Stimulated activated naive CD8-positive, alpha-beta T cell treated with anti-CD3 and anti-CD28 coated beads, Interleukin-15, amount 100 ng/mL, for 72 hours (primary cell): Measurements from ENCODE around the gene PNPLA7.

Experiments used
- ATAC-seq: fragments of 150-1000 bp; cut with Tn5 transposase; 2 replicates; pipeline ENCODE4 v1.10.0; 2021; ENCODE audit warnings: mild to moderate bottlenecking, moderate library complexity
- DNase-seq, 2 donors: peaks; one replicate each; pipeline ENCODE4 v3.0.0; 2021 to 2022
- H3K27ac Mint-ChIP-seq, 2 donors: one replicate each; pipeline ENCODE4 v1.8.0; 2022; ENCODE audit warnings: mild to moderate bottlenecking in 2 of 2, mixed read lengths in 2 of 2, moderate library complexity in 2 of 2
- H3K27me3 Mint-ChIP-seq: one replicate; pipeline ENCODE4 v1.8.0; 2022; ENCODE audit warnings: mixed read lengths
- H3K4me1 Mint-ChIP-seq: one replicate; pipeline ENCODE4 v1.8.0; 2022; ENCODE audit warnings: mild to moderate bottlenecking, mixed read lengths
- H3K4me3 Mint-ChIP-seq, 2 donors: one replicate each; pipeline ENCODE4 v1.8.0; 2022; ENCODE audit warnings: mild to moderate bottlenecking in 2 of 2, mixed read lengths in 2 of 2, moderate library complexity in 1 of 2
- H3K9me3 Mint-ChIP-seq, 2 donors: one replicate each; pipeline ENCODE4 v1.8.0; 2022; ENCODE audit warnings: mixed read lengths in 2 of 2

PNPLA7 gene

DNA sequence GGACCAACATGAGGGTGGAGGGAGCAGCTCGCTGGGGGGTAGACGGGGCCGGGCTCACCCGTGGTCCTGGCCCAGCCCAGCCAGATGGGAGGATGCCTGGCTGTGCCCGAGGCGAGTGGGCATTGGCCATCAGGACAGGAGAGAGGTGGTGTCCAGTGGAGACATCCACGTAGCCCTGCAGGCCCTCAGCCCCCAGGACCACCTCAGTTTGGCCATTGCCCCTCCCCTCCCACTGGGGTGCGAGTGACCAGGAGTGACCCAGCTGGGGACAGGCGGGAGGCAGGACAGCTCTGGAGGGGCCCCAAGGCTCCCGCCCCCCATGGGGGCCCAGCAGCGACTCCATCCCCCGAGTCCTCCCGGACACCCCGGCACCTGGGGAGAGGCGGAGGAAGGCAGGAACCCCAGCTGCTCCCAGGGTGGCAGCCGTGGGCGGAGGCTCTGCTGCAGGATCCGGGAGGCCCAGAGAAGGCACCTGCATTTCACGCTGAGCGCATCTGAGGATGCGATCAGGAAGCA lies 118.7 kb downstream of the PNPLA7 start:
- Mint-ChIP-seq H3K27me3 (no peaks in the 10 kb centered on the region), H3K27ac (no peak overlapping the region), H3K4me3 (no peak overlapping the region), H3K9me3 (no peaks in the 10 kb centered on the region), H3K4me1 (peaks cover 5% of the 10 kb centered on the region)
- DNase-seq, result no peak
- ATAC-seq, result no peak

DNA sequence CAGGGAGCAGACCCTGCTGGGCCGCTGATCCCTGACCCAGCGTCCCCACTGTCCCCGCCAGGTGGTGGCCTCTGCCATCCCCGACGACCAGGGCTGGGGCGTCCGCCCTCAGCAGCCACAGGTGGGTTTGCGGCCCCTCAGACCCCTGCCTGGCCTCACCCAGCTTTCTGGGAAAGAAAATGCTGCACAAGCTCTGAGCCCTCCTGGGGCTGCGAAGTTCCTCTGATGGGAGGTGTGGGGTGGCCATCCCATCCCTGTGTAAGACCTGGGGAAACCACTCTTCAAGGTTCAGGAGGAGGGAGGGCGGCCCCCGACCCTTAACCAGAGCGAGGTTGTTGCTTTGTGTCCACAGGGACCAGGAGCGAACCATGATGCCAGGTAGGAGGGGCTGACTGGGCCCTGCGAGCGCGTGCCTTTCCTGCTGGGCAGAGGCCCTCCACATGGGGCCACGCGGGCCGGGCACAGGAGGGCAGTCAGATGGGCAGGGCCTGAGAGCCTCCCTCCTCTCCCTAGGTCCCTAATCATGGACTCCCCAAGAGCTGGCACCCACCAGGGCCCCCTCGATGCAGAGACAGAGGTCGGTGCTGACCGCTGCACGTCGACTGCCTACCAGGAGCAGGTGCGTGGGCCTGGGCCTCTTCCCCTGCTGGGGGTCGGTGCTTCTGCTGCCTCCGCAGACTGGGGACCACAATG lies 119.3 kb downstream of the PNPLA7 start:
- no peak for ATAC-seq
- no peak for DNase-seq
- Mint-ChIP-seq H3K27me3 (no peaks in the 10 kb centered on the region), H3K9me3 (no peaks in the 10 kb centered on the region), H3K4me1 (peaks cover 5% of the 10 kb centered on the region), H3K27ac (no peak overlapping the region), H3K4me3 (no peak overlapping the region)

DNA sequence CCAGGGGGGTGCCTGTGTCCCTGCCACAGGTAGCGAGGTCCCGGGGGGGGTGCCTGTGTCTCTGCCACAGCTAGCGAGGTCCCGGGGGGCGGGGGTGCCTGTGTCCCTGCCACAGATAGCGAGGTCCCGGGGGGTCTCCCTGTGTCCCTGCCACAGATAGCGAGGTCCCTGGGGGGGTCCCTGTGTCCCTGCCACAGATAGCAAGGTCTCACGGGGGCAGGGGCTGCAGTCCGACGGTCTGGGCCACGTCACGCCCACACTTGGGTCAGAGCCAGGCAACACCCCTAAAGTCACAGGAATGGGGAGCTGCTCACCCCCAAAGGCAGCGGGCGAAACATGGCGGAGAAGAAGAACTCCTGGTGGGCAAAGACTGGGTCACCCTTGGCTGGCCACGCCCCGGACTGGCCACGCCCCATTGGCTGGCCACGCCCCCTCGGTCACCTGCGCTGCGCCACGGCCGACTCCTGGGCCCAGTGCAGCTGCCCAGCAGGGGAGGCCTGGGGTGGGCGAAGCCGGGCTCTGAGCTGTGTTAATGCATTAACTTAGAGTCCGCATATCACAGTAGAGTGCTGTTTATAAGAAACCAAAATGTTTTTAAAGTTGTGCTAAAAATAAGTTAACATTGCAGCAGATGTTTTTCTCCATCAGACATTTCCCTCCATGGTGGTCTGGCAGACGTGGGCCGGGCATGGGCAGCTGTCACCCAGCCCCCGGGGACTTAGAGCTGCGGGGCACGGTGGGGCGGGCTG lies 120.1 kb downstream of the PNPLA7 start:
- Mint-ChIP-seq H3K27ac (no peak overlapping the region), H3K4me3 (no peak overlapping the region), H3K9me3 (no peaks in the 10 kb centered on the region), H3K4me1 (peaks cover 3% of the 10 kb centered on the region), H3K27me3 (no peaks in the 10 kb centered on the region)
- DNase-seq, result no peak
- ATAC-seq, result no peak

DNA sequence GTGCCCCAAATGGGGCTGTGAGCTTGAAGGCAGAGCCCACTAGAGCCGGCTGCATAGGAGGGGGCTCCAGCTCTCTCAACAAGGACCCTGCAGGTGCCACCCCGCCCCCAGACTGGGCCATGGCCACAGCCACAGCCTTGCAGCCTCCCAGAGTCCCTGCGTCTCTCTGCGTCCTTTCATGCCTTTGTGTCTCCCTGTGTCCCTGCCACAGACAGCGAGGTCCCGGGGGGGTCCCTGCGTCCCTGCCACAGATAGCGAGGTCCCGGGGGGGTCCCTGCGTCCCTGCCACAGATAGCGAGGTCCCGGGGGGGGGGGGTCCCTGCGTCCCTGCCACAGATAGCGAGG lies 120.7 kb downstream of the PNPLA7 start:
- ATAC-seq (no peak), DNase-seq (no peak)
- Mint-ChIP-seq H3K4me1 (no peaks in the 10 kb centered on the region), H3K4me3 (no peak overlapping the region), H3K27ac (no peak overlapping the region), H3K9me3 (no peaks in the 10 kb centered on the region), H3K27me3 (no peaks in the 10 kb centered on the region)

DNA sequence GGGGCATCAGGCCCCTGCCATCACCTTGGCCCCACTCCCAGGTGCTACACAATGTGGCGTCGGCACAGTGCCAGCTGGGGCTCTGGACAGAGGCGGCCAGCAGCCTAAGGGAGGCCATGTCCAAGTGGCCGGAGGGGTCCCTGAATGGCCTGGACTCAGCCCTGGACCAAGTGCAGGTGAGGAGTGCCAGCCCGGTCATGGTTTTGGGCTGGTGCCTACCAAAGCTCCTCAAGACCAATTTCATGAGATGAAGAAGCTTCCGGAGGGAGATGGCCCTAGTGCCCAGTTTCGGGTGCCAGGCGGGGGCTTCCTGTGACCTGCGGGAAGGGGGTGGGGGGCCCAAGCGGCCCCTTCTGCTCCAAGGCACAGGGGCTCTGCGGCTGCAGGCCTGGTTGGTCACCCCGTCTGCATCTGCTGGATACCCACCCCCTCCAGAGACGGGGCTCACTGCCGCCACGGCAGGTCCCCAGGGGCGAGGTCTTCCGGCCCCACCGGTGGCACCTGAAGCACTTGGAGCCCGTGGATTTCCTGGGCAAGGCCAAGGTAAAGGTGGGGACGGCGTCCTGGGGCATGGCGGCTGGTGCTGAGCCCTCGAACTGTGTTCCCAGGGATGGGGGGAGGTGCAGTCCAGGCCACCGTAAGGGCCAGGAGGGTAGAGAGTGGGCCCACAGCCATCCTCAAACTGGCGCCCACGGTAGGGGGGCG lies 121.2 kb downstream of the PNPLA7 start:
- no peak for ATAC-seq
- no peak for DNase-seq
- Mint-ChIP-seq H3K4me3 (no peak overlapping the region), H3K9me3 (no peaks in the 10 kb centered on the region), H3K4me1 (no peaks in the 10 kb centered on the region), H3K27ac (no peak overlapping the region), H3K27me3 (no peaks in the 10 kb centered on the region)

DNA sequence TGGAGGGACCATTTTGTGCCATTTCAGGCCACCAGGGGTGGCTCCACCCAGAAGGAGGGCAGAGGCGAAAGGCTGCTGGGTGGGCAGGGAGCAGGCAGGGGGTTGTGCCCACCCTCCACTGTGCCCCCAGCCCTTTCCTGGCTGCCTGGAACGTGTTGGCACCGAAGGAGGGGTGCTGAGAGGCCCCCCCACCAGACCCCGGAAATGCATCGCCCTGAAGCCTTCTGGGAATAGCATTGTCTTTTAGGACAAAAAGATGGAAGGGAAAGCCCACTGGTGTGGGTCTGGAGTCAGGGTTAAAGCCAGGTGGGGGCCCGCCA lies 121.9 kb downstream of the PNPLA7 start:
- H3K4me3 Mint-ChIP-seq, result no peak overlapping the region
- no peak for DNase-seq
- H3K9me3 Mint-ChIP-seq, result no peaks in the 10 kb centered on the region
- H3K4me1 Mint-ChIP-seq, result no peaks in the 10 kb centered on the region
- no peak for ATAC-seq
- H3K27ac Mint-ChIP-seq, result no peak overlapping the region
- no peaks in the 10 kb centered on the region for H3K27me3 Mint-ChIP-seq

DNA sequence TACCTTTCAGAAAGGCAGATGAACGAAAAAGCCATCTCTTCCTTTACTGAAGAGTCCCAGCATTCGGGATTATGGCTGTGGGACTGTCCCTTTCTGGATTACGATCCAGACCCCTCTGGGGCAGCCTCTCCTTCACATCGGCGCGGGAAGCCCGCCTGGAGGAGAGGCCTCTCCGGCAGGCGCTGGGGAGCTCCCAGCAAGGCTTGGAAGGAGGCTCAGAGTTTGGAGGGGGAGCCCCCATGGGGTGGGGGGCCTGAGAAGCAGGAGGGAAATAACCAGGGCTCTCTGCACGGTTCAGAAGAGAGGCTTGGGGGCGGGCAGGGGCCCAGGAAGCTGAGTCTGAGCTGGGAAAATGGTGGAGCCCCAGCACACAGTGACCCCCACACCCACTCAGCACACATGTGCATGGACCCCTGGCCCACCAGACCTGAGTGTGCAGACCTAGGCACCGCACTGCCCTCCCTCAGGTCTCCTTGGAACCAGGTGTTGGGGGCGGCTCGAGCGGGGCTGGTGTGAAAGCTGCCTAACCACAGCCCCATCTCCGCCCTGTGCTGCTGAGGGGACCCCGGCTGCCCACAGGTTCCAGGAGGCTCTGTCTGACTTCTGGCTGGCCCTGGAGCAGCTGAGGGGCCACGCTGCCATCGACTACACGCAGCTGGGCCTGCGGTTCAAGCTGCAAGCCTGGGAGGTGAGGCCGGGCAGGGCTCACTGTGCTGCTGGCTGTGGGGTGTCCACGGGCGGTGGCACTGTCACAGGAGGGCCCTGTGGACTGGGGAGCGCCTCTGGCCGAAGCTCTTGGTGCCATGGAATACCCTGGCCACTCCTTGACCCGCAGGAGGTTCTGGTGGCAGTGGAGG lies 122.5 kb downstream of the PNPLA7 start:
- DNase-seq (no peak), ATAC-seq (no peak)
- H3K9me3 Mint-ChIP-seq, result no peaks in the 10 kb centered on the region
- H3K27me3 Mint-ChIP-seq, result no peaks in the 10 kb centered on the region
- H3K4me1 Mint-ChIP-seq, result no peaks in the 10 kb centered on the region
- no peak overlapping the region for H3K27ac Mint-ChIP-seq
- H3K4me3 Mint-ChIP-seq, result no peak overlapping the region

DNA sequence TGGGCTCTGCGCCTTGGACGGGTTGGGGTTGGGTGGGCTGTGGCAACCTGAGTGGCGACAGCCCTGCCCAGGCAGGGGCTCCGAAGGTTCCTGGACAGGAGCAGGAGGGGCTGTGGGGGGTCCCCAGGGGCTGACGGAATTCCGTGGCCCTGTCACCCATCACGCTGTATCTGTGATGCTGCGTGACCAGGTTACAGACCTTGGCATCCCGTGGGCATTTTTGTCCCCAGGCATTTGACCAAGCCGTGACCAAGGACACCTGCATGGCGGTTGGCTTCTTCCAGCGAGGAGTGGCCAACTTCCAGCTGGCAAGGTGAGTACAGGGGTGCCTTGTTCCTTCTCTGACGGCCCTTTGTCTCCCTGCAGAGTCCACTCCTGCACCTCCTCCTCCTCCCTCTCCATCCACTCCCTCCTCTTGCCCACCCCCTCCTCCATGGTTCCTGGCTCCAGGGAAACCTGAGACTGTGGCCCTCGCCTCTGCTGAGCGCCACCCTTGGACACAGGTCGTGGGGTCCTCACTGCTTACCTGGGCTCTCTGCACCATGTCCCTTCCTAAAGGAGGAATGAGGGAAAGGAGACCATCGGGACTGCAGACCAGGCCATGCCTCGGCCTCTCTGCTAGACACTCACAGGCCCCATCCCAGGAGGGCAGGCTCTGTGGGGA lies 124.1 kb downstream of the PNPLA7 start:
- Mint-ChIP-seq H3K4me1 (peaks cover 6% of the 10 kb centered on the region), H3K27me3 (no peaks in the 10 kb centered on the region), H3K27ac (no peak overlapping the region), H3K9me3 (no peaks in the 10 kb centered on the region), H3K4me3 (no peak overlapping the region)
- ATAC-seq (no peak), DNase-seq (no peak)

DNA sequence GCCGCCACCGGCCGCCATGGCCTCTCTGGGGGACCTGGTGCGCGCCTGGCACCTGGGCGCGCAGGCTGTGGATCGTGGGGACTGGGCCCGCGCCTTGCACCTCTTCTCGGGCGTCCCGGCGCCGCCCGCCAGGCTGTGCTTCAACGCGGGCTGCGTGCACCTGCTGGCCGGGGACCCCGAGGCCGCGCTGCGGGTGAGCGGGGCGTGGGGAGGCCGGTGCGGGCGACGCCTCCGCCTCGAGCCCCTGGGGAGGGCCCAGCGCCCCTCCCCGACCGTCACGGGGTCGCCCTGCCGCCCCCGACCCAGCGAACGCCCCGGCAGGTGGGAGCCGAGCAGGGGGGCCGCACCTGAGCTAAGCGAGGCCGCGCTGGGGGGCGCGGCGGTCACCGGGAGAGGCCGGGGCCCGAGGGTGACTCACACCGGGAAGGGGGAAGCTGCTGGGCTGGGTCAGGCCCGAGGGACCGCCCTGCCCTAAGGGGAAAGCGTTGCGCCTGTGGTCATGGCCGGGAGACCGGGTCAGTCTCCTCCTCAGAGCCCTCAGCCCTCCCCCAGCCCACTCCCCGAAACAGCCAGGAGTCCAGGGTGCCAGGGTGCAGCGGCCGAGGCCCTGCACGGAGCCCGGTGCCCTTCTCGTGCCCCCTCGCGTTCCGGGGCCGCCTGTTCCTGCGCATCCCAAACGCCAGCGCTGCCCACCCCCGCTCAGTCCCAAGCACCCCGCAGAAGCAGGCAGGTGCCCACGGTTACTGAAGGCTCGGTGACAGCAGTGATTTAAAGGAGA lies 126.5 kb downstream of the PNPLA7 start:
- H3K27me3 Mint-ChIP-seq, result no peaks in the 10 kb centered on the region
- peak overlapping the region; percentile 39 to 56 for H3K4me3 Mint-ChIP-seq
- peak; percentile 65 for ATAC-seq
- peaks cover 6% of the 10 kb centered on the region for H3K4me1 Mint-ChIP-seq
- no peaks in the 10 kb centered on the region for H3K9me3 Mint-ChIP-seq
- no peak overlapping the region for H3K27ac Mint-ChIP-seq
- no peak for DNase-seq

DNA sequence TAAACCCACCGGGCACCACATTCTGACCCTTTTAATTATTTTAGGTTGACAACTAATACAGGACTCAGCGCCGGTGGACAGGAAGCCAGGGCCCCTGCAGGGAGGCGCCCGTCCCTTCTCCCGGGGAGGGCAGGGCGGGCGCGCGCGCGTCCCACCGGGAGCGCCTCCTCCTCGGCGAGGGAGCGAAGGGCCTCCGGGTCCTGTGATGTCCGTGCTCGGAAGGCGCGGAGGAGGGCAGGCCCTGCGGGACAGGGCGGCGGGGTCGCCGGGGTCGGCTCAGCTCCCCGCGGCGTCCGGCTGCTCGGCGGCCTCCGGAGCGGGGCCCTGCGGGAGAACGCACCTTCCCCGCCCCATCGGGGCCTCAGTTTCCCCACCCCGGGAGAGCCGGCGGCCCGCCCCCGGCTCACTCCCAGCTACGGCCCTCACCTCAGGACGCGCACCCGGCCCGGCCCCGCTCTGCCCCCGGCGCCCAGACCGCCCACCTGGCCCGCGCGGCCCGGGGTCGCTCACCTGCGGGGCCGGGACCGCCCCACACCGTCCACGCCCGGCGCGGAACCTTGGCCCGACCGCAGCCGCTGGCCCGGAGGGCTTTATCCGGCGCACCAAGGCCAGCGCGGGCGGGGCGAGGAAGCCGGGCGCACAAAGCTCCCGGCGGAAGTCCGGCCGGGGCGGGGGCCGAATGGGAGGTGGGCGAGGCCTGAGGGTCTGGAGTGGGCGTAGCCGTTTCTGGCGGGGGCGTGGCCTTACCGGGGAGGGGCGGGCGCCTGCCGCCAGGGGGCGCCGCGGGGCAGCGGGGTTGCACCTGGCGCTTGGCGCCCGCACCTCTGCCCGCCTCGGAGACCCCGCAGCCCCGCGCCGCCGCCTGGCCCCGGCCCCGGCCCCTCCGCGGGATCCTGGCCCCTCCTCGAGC lies 127.3 kb downstream of the PNPLA7 start, which contains the start of the genes EXD3 and NOXA1:
EXD3 (minus strand) TSS at position 559 of the 910 bp plus-strand sequence. CDS start 27,805 bp downstream, outside the sequence.
NOXA1 (plus strand) TSS at position 790 of the 910 bp plus-strand sequence. CDS start 137 bp downstream, outside the sequence.
- Mint-ChIP-seq H3K9me3 (no peaks in the 10 kb centered on the region), H3K4me3 (peak within 1 kb of the TSS; percentile 88 to 91), H3K4me1 (peaks cover 6% of the 10 kb centered on the region), H3K27me3 (no peaks in the 10 kb centered on the region), H3K27ac (peak within 1 kb of the TSS in 1 of 2 donors; percentile 67)
- peak; percentile 92 for ATAC-seq
- peak; percentile 96 for DNase-seq

DNA sequence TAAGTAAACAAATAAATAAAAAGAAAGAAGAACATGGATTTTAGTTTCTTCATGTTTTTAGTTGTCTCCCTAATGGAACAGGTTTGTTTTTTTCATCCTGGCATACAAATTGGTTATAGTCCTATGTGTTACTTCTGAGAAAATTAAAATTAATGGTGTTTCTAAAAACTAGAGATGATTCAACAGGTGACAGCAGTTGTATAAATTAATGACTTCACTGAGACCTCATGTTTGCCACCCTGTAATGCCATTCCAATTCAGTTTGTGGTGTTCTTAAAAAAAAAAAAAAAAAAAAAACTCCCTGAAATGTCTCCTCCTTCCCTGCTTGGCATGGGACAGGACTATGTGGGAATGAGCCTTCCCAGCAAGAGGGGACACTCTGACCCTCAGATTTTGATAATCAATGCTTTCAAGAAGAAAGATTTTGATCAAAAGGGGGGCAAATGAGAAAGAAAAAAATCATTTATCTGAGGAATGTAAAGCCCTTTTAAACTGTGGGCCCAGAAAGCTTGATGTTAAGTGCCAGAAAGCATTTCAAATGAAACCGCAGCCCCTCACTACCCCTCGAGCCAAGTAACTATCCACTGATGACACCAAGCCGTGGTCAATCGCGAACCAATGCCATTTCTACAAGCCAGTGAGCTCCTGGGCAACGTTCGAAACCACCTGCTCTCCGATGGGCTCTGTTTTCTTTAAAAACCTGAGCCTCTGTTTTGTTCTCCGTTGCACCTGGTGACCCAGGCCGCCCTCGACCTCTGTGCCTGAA lies 128.2 kb downstream of the PNPLA7 start:
- Mint-ChIP-seq H3K27me3 (no peaks in the 10 kb centered on the region), H3K4me3 (peak overlapping the region; percentile 88 to 91), H3K9me3 (no peaks in the 10 kb centered on the region), H3K27ac (peak overlapping the region in 1 of 2 donors; percentile 67), H3K4me1 (peaks cover 6% of the 10 kb centered on the region)
- ATAC-seq, result no peak
- no peak for DNase-seq

DNA sequence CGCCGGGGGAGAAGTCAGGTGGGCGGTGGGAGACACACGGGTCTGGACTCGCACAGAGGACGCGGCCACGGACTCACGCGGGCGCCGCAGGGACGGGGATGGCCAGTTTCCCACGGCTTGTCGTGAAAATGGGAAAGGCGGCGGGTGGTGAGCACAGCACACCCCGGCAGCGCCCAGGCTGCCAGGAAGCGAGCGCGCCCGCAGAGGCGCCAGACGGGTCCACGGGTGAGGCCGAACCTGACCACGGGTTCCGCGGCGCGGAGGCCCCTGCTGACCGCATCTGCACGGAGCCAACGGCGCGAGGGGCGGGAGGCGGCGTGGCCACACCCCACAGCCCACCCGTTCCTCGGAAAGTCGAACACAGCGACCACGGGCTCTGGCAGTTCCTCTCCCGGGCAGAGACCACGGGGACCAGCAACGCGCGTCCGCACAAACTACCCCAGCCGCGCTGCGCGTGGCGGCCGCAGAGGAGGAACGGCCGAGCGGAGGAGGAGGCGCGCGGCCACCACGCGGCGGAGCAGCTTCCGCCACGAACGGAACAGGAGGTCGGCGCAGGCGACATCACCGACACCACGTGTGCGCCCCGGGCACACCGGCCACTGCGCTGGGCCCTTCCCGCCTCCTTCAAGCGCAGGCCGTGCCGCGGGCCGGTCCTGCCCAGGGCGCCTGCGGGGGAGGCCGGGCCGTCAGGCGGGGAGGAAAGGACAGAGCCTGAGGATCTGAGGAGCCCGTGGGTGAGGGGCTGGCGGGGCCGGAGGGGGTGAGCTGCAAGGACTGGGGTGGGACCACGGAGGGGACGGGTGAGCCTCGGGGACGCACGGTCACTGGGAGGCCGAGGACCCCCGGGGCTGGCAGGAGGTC lies 132.8 kb downstream of the PNPLA7 start:
- Mint-ChIP-seq H3K4me3 (peak overlapping the region; percentile 69 to 78), H3K27ac (peak overlapping the region; percentile 65 to 93), H3K27me3 (no peaks in the 10 kb centered on the region), H3K9me3 (no peaks in the 10 kb centered on the region), H3K4me1 (peaks cover 10% of the 10 kb centered on the region)
- no peak for DNase-seq
- peak; percentile 70 for ATAC-seq
